Mammary epithelial cell (primary cell): Measurements from ENCODE around the gene DYSF.

Experiments
- EZH2 ChIP-seq: IDR thresholded peaks from 2 replicates; pipeline ENCODE4 v1.6.1; 2012; ENCODE audit warnings: low read length, inconsistent platforms, borderline replicate concordance
- TF ChIP-seq, protein P1 (sequence below), 2 donors: IDR thresholded peaks in 1 of 2; conservative IDR thresholded peaks in 1 of 2; 2 replicates each; pipeline ENCODE4 v1.5.1; 2011 to 2012; ENCODE audit warnings: inconsistent platforms in 2 of 2, low read length in 2 of 2, mild to moderate bottlenecking in 2 of 2, control low read depth in 1 of 2, low read depth in 1 of 2; ENCODE audit not compliant: insufficient read depth in 1 of 2; ENCODE audit errors: extremely low read depth in 1 of 2

DNA sequence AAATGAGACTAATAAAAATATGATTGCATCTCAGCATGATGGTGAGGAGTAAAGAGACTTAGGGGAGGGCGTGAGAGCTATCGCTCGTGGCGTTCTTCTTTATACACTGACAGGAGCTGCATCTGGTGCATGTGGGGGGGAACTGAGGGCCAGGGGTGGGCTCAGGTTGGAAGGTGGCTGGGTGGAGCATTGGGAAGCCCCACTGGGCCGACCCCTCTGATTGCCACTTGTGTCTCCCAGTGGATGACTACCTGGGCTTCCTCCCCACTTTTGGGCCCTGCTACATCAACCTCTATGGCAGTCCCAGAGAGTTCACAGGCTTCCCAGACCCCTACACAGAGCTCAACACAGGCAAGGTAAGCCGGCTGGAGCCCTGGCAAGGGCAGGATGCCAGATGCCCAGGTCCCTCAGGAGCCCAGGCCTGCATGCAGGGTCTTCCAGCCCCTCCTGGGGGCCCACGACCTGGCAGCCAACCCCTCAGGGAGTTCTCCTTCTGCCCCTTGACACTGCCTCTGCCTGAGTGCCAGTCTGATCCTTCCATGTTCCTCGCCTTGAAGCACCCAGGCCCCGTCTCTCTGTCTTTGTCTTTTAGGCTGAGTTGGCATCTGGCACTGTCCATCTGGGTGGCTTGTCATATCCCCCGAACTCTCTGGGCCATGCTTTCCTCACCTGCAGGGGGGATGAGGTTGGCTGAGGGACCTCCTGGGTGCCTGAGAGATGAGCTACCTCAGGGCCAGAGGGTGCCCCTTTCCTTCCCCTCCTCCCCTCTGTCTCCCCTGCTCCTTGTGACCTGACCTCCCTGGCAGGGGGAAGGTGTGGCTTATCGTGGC, 97.7 kb downstream of the DYSF start:
- TF ChIP-seq, protein P1, sequence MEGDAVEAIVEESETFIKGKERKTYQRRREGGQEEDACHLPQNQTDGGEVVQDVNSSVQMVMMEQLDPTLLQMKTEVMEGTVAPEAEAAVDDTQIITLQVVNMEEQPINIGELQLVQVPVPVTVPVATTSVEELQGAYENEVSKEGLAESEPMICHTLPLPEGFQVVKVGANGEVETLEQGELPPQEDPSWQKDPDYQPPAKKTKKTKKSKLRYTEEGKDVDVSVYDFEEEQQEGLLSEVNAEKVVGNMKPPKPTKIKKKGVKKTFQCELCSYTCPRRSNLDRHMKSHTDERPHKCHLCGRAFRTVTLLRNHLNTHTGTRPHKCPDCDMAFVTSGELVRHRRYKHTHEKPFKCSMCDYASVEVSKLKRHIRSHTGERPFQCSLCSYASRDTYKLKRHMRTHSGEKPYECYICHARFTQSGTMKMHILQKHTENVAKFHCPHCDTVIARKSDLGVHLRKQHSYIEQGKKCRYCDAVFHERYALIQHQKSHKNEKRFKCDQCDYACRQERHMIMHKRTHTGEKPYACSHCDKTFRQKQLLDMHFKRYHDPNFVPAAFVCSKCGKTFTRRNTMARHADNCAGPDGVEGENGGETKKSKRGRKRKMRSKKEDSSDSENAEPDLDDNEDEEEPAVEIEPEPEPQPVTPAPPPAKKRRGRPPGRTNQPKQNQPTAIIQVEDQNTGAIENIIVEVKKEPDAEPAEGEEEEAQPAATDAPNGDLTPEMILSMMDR (conservative IDR thresholded peaks at IDR 0.05 in 1 of 2, IDR thresholded peaks at IDR 0.05 in 1 of 2; ENCODE audit: extremely low read depth in 1 of 2, insufficient read depth in 1 of 2, low read depth in 1 of 2, low read length in 2 of 2) = no peak
- no peak for TF ChIP-seq EZH2
